Measurements from ENCODE around the gene HERPUD1.

Gene HERPUD1

DNA sequence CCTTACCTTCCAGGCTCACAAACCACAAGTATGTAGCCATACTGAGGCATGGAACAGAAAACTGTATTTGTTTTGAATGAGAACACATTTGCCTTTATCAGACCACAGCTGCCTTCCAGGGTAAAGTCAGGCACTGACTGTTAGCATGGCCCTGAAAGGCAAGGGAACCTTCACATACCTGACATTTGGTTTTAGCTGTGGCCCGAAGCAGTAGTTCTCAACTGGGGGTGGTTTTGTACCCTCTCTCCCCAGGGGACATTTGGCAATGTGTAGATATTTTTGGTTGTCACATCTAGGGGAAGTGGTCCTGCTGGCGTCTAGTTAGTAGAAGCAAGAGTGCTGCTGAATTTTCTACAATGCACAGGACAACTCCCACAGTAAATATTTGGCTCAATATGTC lies 9.2 kb downstream of the HERPUD1 start:
- peaks cover 20% of the 10 kb centered on the region for H3K4me1 ChIP-seq (ENCODE audit: control insufficient read depth, insufficient read depth, low read length)
- peaks cover 92% of the 10 kb centered on the region for H3K36me3 ChIP-seq (ENCODE audit: insufficient read depth, low read length)
- no peak overlapping the region for H3K9ac ChIP-seq (ENCODE audit: low read depth, low read length)
- H3K4me2 ChIP-seq (ENCODE audit: low read length) = no peak overlapping the region
- no peaks in the 10 kb centered on the region for H3K27me3 ChIP-seq (ENCODE audit: control insufficient read depth, insufficient read depth, low read length)
- H3K4me3 ChIP-seq (ENCODE audit: low read length) = no peak overlapping the region
- no peaks in the 10 kb centered on the region for H3K9me3 ChIP-seq (replicated peaks; ENCODE audit: low read length)

DNA sequence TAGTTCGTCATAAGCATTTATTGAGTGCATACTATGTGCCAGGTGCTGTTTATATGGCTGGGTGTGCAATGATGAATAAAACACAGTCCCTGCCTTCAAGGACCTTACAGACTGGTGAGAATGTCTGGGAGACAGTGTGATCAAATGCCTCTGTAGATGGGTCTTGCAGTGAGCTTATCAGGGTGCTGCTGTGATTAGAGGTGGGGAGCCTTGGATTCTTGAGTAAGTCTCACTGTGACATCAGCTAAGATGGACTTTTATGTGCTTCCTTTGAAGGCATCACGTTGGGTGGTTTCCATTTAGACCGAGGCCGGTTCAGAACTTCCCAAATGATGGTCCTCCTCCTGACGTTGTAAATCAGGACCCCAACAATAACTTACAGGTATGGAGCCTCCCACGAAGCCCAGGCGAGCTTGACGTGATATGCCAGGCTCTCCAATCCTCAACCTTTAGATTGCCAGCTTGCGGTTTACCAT lies 10.0 kb downstream of the HERPUD1 start:
- H3K9ac ChIP-seq (ENCODE audit: low read depth, low read length) = no peak overlapping the region
- peaks cover 91% of the 10 kb centered on the region for H3K36me3 ChIP-seq (ENCODE audit: insufficient read depth, low read length)
- H3K9me3 ChIP-seq (replicated peaks; ENCODE audit: low read length) = no peaks in the 10 kb centered on the region
- H3K27me3 ChIP-seq (ENCODE audit: control insufficient read depth, insufficient read depth, low read length) = no peaks in the 10 kb centered on the region
- H3K4me3 ChIP-seq (ENCODE audit: low read length) = no peak overlapping the region
- H3K4me2 ChIP-seq (ENCODE audit: low read length) = no peak overlapping the region
- peaks cover 14% of the 10 kb centered on the region for H3K4me1 ChIP-seq (ENCODE audit: control insufficient read depth, insufficient read depth, low read length)

DNA sequence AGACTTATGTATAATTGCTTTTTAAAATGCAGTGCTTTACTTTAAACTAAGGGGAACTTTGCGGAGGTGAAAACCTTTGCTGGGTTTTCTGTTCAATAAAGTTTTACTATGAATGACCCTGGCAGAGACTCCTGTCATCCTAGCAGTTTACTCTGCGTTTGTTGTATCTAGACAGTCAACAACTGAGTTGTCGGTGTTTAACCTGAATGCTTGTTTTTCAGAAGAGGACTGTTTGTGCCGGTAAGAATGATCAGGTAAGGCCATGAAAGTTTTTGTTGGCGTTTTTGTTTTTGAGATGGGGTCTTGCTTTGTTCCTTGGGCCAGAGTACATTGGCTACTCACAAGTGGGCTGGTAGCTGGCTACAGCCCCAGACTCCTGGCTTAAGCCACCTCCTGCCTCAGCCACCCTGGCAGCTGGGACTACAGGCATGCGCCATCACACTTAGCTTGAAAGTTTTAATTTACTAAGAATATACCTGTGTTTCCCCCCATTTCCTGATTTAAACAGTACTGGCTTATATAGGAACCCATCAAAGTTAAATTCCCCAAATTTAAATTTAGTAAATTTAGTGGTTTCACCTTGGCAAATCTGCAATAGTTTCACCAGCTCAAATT lies 11.9 kb downstream of the HERPUD1 start:
- Histone ChIP-seq H3K9ac (ENCODE audit: low read depth, low read length) (no peak overlapping the region), H3K4me1 (ENCODE audit: control insufficient read depth, insufficient read depth, low read length) (peaks cover 5% of the 10 kb centered on the region), H3K9me3 (replicated peaks; ENCODE audit: low read length) (no peaks in the 10 kb centered on the region), H3K36me3 (ENCODE audit: insufficient read depth, low read length) (peaks cover 73% of the 10 kb centered on the region), H3K4me2 (ENCODE audit: low read length) (no peak overlapping the region), H3K27me3 (ENCODE audit: control insufficient read depth, insufficient read depth, low read length) (no peaks in the 10 kb centered on the region), H3K4me3 (ENCODE audit: low read length) (no peak overlapping the region)

DNA sequence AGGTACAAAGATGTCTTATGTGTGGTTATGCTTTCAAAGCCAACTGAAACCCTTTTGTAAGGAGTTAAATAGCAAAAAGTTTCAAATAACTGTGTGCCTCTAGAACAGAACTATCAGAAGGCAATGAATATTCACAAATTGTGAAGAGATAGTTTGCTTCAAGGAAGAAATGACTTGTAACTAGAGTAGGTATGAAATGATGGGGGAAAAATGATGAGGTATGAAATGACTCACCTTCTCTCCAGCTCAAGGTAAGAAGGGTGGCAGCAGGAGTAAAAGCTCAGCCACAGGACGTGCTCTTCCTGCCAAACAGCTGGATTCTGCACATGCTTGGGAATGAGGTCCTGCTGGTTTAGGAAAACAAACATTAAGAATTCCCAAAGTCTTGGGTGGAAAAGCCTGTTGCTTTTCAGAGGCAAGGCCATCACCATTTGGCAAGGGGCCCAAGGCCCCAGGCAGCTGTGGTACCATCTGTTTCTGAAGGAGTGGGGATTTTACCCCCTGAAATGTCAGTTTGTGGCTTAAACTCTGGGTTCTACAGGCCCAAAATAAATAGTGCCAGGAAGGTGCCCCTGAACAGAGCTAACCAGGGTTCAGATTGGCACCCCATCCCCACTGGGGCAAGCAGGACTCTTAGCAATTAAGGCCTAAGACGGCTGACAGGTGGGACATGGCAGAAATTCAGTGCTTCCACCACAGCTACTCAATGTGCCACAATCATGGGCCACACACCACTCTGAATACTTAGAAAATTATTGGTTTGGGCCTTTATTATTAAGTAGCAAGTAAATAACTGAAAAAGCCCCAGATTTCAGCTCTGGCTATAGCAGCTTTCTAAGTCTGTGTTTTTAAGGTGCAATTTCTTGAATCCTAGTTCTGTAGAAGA lies 13.3 kb downstream of the HERPUD1 start:
- H3K27me3 ChIP-seq (ENCODE audit: control insufficient read depth, insufficient read depth, low read length) = no peaks in the 10 kb centered on the region
- H3K36me3 ChIP-seq (ENCODE audit: insufficient read depth, low read length) = peaks cover 59% of the 10 kb centered on the region
- H3K9ac ChIP-seq (ENCODE audit: low read depth, low read length) = no peak overlapping the region
- H3K9me3 ChIP-seq (replicated peaks; ENCODE audit: low read length) = no peaks in the 10 kb centered on the region
- no peaks in the 10 kb centered on the region for H3K4me1 ChIP-seq (ENCODE audit: control insufficient read depth, insufficient read depth, low read length)
- no peak overlapping the region for H3K4me2 ChIP-seq (ENCODE audit: low read length)
- no peak overlapping the region for H3K4me3 ChIP-seq (ENCODE audit: low read length)

DNA sequence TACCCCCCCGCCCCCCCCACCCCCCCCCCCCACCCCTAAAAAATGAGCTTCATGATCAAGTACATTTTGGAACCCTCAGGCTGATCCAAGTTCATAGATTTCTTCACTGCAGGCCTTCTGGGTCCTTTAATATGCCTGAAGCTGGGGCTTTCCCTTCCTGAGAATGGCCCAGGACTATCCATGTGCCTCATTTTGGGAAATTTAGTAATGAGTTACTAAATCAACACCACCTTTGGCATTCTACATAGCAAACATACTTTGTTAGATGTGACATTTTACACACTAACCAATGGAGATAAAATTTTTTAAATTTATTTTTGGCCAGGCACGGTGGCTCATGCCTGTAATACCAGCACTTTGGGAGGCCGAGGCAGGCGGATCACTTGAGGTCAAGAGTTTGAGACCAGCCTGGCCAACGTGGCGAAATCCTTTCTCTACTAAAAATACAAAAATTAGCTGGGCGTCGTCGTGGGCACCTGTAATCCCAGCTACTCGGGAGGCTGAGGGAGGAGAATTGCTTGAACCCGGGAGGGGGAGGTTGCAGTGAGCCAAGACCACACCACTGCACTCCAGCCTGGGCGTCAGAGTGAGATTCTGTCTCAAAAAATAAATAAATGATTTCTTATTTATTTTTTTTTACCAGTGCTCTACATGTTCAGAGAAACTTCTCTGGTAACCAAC lies 14.0 kb downstream of the HERPUD1 start:
- Histone ChIP-seq H3K4me1 (ENCODE audit: control insufficient read depth, insufficient read depth, low read length) (no peaks in the 10 kb centered on the region), H3K27me3 (ENCODE audit: control insufficient read depth, insufficient read depth, low read length) (no peaks in the 10 kb centered on the region), H3K4me3 (ENCODE audit: low read length) (no peak overlapping the region), H3K9ac (ENCODE audit: low read depth, low read length) (no peak overlapping the region), H3K36me3 (ENCODE audit: insufficient read depth, low read length) (peaks cover 51% of the 10 kb centered on the region), H3K4me2 (ENCODE audit: low read length) (no peak overlapping the region), H3K9me3 (replicated peaks; ENCODE audit: low read length) (no peaks in the 10 kb centered on the region)

DNA sequence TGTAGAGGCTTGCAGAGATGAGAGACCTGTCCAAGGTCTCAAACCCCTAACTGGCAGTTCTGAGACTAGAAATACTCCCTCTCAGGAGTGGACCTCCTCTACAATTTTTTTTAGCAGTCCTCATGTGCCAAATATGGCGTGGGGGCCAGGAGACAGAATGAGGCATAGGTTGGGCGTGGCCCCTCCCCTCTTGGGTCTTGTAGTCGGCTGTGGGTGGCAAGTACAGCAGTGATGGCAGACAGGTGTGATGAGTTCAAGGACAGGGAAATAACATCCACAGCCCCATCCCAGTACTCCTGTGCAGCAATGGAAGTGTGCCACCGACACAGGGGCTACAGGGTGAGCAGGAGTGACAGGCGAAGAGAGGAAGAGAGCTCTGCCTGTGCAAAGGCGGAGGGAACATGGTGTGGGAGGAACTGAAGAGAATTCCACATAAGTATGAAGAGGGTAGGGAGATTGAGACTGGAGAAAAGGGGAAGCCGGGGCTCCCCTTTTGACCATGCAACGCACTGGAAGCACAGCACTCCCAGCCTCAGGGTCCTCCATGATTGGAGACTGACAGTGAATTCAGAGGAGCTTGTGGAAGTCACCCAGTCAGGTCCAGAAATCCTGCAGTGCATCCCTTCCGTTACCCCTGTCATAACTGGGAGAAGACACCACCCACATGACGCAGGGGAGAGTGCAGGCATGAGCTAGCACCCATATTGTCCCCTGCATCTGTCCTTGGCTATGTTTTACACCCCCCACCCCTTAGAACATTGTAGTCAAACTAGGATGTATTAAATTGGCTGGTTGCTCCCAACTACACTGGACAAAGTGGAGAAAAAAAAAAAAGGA lies 15.0 kb downstream of the HERPUD1 start:
- Histone ChIP-seq H3K36me3 (ENCODE audit: insufficient read depth, low read length) (peaks cover 43% of the 10 kb centered on the region), H3K4me3 (ENCODE audit: low read length) (no peak overlapping the region), H3K9ac (ENCODE audit: low read depth, low read length) (no peak overlapping the region), H3K9me3 (replicated peaks; ENCODE audit: low read length) (no peaks in the 10 kb centered on the region), H3K4me1 (ENCODE audit: control insufficient read depth, insufficient read depth, low read length) (no peaks in the 10 kb centered on the region), H3K4me2 (ENCODE audit: low read length) (no peak overlapping the region), H3K27me3 (ENCODE audit: control insufficient read depth, insufficient read depth, low read length) (no peaks in the 10 kb centered on the region)

DNA sequence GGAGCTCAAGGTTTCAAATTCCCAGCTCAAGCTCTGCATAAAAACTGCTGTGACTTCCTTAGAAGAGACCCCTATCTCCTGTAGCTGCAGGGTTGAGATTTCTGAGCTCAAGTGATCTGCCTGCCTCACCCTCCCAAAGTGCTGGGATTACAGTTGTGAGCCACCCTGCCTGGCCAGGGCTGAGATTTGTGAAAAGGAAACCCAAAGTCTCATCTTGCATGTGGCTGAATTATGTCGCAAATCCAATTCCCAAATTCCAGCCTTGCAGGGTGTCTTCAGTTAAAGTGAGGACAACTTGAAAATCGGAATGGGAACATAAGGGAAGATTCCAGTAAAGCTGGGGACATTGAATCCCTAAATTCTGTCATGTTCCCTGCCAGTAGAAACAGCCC lies 15.7 kb downstream of the HERPUD1 start:
- peaks cover 37% of the 10 kb centered on the region for H3K36me3 ChIP-seq (ENCODE audit: insufficient read depth, low read length)
- H3K9me3 ChIP-seq (replicated peaks; ENCODE audit: low read length) = no peaks in the 10 kb centered on the region
- no peak overlapping the region for H3K4me3 ChIP-seq (ENCODE audit: low read length)
- H3K9ac ChIP-seq (ENCODE audit: low read depth, low read length) = no peak overlapping the region
- no peaks in the 10 kb centered on the region for H3K4me1 ChIP-seq (ENCODE audit: control insufficient read depth, insufficient read depth, low read length)
- H3K27me3 ChIP-seq (ENCODE audit: control insufficient read depth, insufficient read depth, low read length) = no peaks in the 10 kb centered on the region
- no peak overlapping the region for H3K4me2 ChIP-seq (ENCODE audit: low read length)

DNA sequence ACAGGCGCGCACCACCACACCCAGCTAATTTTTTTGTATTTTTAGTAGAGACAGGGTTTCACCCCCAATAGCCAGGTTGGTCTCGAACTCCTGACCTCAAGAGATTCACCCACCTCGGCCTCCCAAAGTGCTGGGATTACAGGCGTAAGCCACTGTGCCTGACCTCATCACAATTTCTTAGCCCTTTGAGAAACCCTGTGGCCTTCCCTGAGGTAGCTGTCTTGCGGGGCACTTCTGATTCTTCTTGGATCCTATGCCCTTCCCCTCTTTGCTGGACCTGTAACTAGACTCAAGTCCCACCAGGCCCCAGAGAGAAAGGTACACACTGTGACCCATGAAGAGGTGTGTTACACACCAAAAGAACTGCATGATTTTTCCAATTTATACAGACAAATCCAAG lies 16.3 kb downstream of the HERPUD1 start:
- Histone ChIP-seq H3K4me3 (ENCODE audit: low read length) (no peak overlapping the region), H3K4me2 (ENCODE audit: low read length) (no peak overlapping the region), H3K9me3 (replicated peaks; ENCODE audit: low read length) (no peaks in the 10 kb centered on the region), H3K27me3 (ENCODE audit: control insufficient read depth, insufficient read depth, low read length) (no peaks in the 10 kb centered on the region), H3K4me1 (ENCODE audit: control insufficient read depth, insufficient read depth, low read length) (no peaks in the 10 kb centered on the region), H3K36me3 (ENCODE audit: insufficient read depth, low read length) (peaks cover 30% of the 10 kb centered on the region), H3K9ac (ENCODE audit: low read depth, low read length) (no peak overlapping the region)

DNA sequence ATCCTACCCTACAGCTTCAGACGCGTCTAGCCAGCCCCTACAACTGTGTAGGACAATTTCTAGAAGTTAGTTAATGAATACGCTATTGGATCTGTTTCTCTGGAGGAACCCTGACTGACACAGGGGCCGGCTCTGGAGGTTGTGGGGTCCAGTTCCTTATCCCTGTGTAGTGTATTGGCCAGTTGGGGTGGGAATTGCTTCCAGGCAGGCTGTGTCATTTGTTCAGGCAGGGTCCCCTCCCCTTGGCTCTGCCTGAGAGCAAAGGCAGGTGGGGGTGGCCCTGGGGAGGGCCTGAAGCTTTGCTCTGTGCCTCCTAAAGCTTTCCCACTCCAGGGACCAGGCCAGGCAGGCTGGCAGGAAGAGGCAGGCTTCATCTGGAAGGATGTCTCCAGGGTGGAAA lies 18.1 kb downstream of the HERPUD1 start:
- peaks cover 12% of the 10 kb centered on the region for H3K36me3 ChIP-seq (ENCODE audit: insufficient read depth, low read length)
- no peak overlapping the region for H3K4me3 ChIP-seq (ENCODE audit: low read length)
- H3K4me2 ChIP-seq (ENCODE audit: low read length) = no peak overlapping the region
- no peak overlapping the region for H3K9ac ChIP-seq (ENCODE audit: low read depth, low read length)
- H3K9me3 ChIP-seq (replicated peaks; ENCODE audit: low read length) = no peaks in the 10 kb centered on the region
- no peaks in the 10 kb centered on the region for H3K27me3 ChIP-seq (ENCODE audit: control insufficient read depth, insufficient read depth, low read length)
- no peaks in the 10 kb centered on the region for H3K4me1 ChIP-seq (ENCODE audit: control insufficient read depth, insufficient read depth, low read length)

DNA sequence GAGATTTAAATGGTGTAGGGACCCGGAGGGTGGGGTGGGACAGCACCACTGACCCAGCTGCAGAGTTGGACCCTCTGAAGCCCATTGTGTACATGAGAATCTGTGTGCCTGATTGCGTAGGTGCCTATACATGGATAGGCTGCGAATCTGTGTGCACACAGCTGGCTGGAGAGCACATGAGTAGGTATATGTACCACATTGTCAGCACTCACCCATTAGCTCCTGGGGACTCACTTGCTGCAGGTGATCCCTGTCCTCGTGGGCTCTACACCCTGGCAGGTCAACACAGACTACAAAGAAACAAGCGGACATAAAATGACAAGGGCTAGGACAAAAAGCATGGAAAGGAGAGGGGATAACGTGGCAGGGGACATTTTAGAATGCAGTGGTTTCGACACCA lies 18.5 kb downstream of the HERPUD1 start:
- Histone ChIP-seq H3K9me3 (replicated peaks; ENCODE audit: low read length) (no peaks in the 10 kb centered on the region), H3K4me2 (ENCODE audit: low read length) (no peak overlapping the region), H3K4me3 (ENCODE audit: low read length) (no peak overlapping the region), H3K9ac (ENCODE audit: low read depth, low read length) (no peak overlapping the region), H3K36me3 (ENCODE audit: insufficient read depth, low read length) (peaks cover 8% of the 10 kb centered on the region), H3K27me3 (ENCODE audit: control insufficient read depth, insufficient read depth, low read length) (no peaks in the 10 kb centered on the region), H3K4me1 (ENCODE audit: control insufficient read depth, insufficient read depth, low read length) (no peaks in the 10 kb centered on the region)
